ENCODE data around the gene KRTAP3-3.

DNA sequence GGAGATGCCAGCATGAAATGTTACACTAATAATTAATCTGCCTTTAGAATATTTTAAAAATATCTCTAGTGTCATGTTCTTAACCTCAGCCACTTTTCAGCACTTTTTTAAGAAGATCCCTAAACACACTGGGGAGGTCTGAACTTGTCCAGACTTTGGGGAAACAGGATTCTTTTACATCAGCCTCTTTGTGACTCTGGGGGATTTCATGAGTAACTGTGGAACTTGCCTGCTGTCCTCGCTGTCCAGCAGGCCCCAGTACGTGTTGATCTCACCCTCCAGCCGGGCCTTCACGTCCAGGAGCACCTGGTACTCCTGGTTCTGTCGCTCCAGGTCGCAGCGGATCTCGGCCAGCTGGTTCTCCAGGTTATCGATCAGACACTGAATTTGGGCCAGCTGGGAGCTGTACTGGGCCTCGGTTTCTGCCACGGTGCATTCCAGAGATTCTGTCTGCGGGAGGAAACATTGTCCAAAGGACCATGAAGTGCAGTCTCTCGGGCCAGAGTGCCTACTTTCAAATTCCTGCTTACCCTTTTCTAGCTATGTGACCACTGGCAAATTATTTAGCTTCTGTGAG is 15.3 kb downstream of the KRTAP3-3 start:
- TF ChIP-seq, protein P1, sequence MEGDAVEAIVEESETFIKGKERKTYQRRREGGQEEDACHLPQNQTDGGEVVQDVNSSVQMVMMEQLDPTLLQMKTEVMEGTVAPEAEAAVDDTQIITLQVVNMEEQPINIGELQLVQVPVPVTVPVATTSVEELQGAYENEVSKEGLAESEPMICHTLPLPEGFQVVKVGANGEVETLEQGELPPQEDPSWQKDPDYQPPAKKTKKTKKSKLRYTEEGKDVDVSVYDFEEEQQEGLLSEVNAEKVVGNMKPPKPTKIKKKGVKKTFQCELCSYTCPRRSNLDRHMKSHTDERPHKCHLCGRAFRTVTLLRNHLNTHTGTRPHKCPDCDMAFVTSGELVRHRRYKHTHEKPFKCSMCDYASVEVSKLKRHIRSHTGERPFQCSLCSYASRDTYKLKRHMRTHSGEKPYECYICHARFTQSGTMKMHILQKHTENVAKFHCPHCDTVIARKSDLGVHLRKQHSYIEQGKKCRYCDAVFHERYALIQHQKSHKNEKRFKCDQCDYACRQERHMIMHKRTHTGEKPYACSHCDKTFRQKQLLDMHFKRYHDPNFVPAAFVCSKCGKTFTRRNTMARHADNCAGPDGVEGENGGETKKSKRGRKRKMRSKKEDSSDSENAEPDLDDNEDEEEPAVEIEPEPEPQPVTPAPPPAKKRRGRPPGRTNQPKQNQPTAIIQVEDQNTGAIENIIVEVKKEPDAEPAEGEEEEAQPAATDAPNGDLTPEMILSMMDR (conservative IDR thresholded peaks at IDR 0.05; ENCODE audit: low read depth, low read length), result no peak
- no peak for TF ChIP-seq EZH2 (IDR thresholded peaks at IDR 0.05; ENCODE audit: borderline replicate concordance, low read depth, low read length, poor library complexity, severe bottlenecking)
